PC-9 (cell line): Measurements from ENCODE around the gene HOXC13. TPM values are rescaled to one million over a fixed set of nuclear protein-coding genes. Genes with fewer than 3 reads are reported as not detected.

Source experiments
- BruUV-seq: library from RNA; stranded (reverse); fragments of 400-500 nt; replicated peaks from 2 replicates; lab custom pipeline; 2021; lab: Mats Ljungman, UMichigan
- CTCF ChIA-PET: fragments of 300-600 bp; sonication (Branson Sonifier 250); formaldehyde crosslinking; loops from one replicate; lab custom pipeline; 2022; ENCODE audit warnings: antibody characterized with exemption; lab: Charles Lee
- POLR2A ChIA-PET: fragments of 300-600 bp; sonication (Branson Sonifier 250); formaldehyde crosslinking; loops from one replicate; lab custom pipeline; 2022; ENCODE audit warnings: antibody characterized with exemption; ENCODE audit not compliant: unreplicated experiment; lab: Charles Lee
- DNase-seq, 2 experiments: peaks; one replicate each; pipeline versions ENCODE4 v3.0.0 to v3.0.0-alpha.2; 2015 to 2022; ENCODE audit warnings: mixed read lengths in 1 of 2
- H2AFZ ChIP-seq: fragments of 200-600 bp; sonication (generic); 2 replicates; pipeline ENCODE4 v1.8.1; 2017; ENCODE audit warnings: antibody characterized with exemption
- H3F3A ChIP-seq: fragments of 200-600 bp; sonication (generic); 2 replicates; pipeline ENCODE4 v1.8.1; 2017; ENCODE audit warnings: antibody characterized with exemption, mild to moderate bottlenecking, low read depth; ENCODE audit not compliant: insufficient read depth
- H3K27ac ChIP-seq: fragments of 200-600 bp; sonication (generic); 2 replicates; pipeline ENCODE4 v1.6.1; 2016; ENCODE audit warnings: mixed run types
- H3K27me3 ChIP-seq: fragments of 200-600 bp; sonication (generic); 2 replicates; pipeline ENCODE4 v1.6.1; 2016; ENCODE audit warnings: low read depth, mixed run types; ENCODE audit not compliant: insufficient read depth
- H3K36me3 ChIP-seq: fragments of 200-600 bp; sonication (generic); 2 replicates; pipeline ENCODE4 v1.6.1; 2016; ENCODE audit warnings: low read depth, mixed run types
- H3K4me1 ChIP-seq: fragments of 200-600 bp; sonication (generic); replicated peaks from 2 replicates; pipeline ENCODE4 v1.6.1; 2016; ENCODE audit warnings: mixed run types; ENCODE audit not compliant: insufficient read depth
- H3K4me2 ChIP-seq: fragments of 200-600 bp; sonication (generic); 2 replicates; pipeline ENCODE4 v1.6.1; 2017; ENCODE audit warnings: mixed run types
- H3K4me3 ChIP-seq: fragments of 200-600 bp; sonication (generic); 2 replicates; pipeline ENCODE4 v1.6.1; 2016; ENCODE audit warnings: mixed run types
- H3K79me2 ChIP-seq: fragments of 200-600 bp; sonication (generic); 2 replicates; pipeline ENCODE4 v1.6.1; 2017; ENCODE audit warnings: low read depth, mixed run types
- H3K9me2 ChIP-seq: fragments of 200-600 bp; sonication (generic); 2 replicates; pipeline ENCODE4 v1.8.1; 2017; ENCODE audit warnings: mild to moderate bottlenecking; ENCODE audit not compliant: insufficient read depth
- H3K9me3 ChIP-seq: fragments of 200-600 bp; sonication (generic); 2 replicates; pipeline ENCODE4 v1.8.1; 2016; ENCODE audit warnings: low read depth; ENCODE audit not compliant: insufficient read depth
- H4K20me1 ChIP-seq: fragments of 200-600 bp; sonication (generic); 2 replicates; pipeline ENCODE4 v1.8.1; 2017; ENCODE audit not compliant: insufficient read depth
- CTCF ChIP-seq: fragments of 200-600 bp; sonication (generic); conservative IDR thresholded peaks from 2 replicates; pipeline ENCODE4 v1.6.1; 2017; ENCODE audit warnings: mixed run types, antibody characterized with exemption, mild to moderate bottlenecking, moderate library complexity
- EZH2 ChIP-seq: fragments of 200-600 bp; sonication (generic); IDR thresholded peaks from 2 replicates; pipeline ENCODE4 v1.8.0; 2017; ENCODE audit warnings: antibody characterized with exemption, low read depth
- intact Hi-C: fragments of 100-400 bp; cut with micrococcal nuclease; formaldehyde crosslinking; loops from one replicate; pipeline ENCODE4 v1.10.0; 2022; ENCODE audit not compliant: unreplicated experiment
- total RNA-seq: library from RNA; stranded (reverse); gene quantifications from 2 replicates; pipeline ENCODE4 v1.2.3, GENCODE V29; 2021

HOXC13 gene
- total RNA-seq, 1 experiment from 2014 or later = 1.8 TPM

GRCh38 chr12:53929527-53929926, 9.1 kb upstream of the HOXC13 start:
- CTCF ChIA-PET = no interaction called here
- H3K9me2 ChIP-seq = no peaks in the 10 kb centered on the region
- no peaks in the 10 kb centered on the region for H3K4me1 ChIP-seq
- POLR2A ChIA-PET = no interaction called here
- no peaks in the 10 kb centered on the region for H3K36me3 ChIP-seq
- H3K4me3 ChIP-seq = no peak overlapping the region
- no TSS peak for BruUV-seq
- no peaks in the 10 kb centered on the region for H3K27me3 ChIP-seq
- no peak overlapping the region for H3K27ac ChIP-seq
- H4K20me1 ChIP-seq = no peaks in the 10 kb centered on the region
- no peak overlapping the region for H3K4me2 ChIP-seq
- intact Hi-C loops = no loop called here
- H3F3A ChIP-seq = no peaks in the 10 kb centered on the region
- no peak for DNase-seq
- no peaks in the 10 kb centered on the region for H3K9me3 ChIP-seq
- no peaks in the 10 kb centered on the region for H3K79me2 ChIP-seq
- H2AFZ ChIP-seq = no peak overlapping the region
- TF ChIP-seq EZH2 (no peak), CTCF (no peak)

GRCh38 chr12:53930591-53931255, 7.9 kb upstream of the HOXC13 start:
- CTCF ChIA-PET = no interaction called here
- BruUV-seq = no TSS peak
- Histone ChIP-seq H4K20me1 (no peaks in the 10 kb centered on the region), H3K4me2 (no peak overlapping the region), H3F3A (no peaks in the 10 kb centered on the region), H3K9me3 (no peaks in the 10 kb centered on the region), H3K27ac (no peak overlapping the region), H3K36me3 (no peaks in the 10 kb centered on the region), H3K4me1 (no peaks in the 10 kb centered on the region), H3K4me3 (no peak overlapping the region), H3K27me3 (no peaks in the 10 kb centered on the region), H3K9me2 (no peaks in the 10 kb centered on the region), H2AFZ (no peak overlapping the region), H3K79me2 (no peaks in the 10 kb centered on the region)
- intact Hi-C loops = no loop called here
- no peak for TF ChIP-seq CTCF
- no peak for TF ChIP-seq EZH2
- POLR2A ChIA-PET = no interaction called here
- no peak for DNase-seq

GRCh38 chr12:53931844-53932581, 6.6 kb upstream of the HOXC13 start:
- H2AFZ ChIP-seq = no peak overlapping the region
- no peak overlapping the region for H3K4me3 ChIP-seq
- H3K9me2 ChIP-seq = no peaks in the 10 kb centered on the region
- DNase-seq = no peak
- no TSS peak for BruUV-seq
- CTCF ChIA-PET = no interaction called here
- H3K27me3 ChIP-seq = no peaks in the 10 kb centered on the region
- H3K27ac ChIP-seq = no peak overlapping the region
- no peak overlapping the region for H3K4me2 ChIP-seq
- H3K79me2 ChIP-seq = no peaks in the 10 kb centered on the region
- no peaks in the 10 kb centered on the region for H3F3A ChIP-seq
- no peaks in the 10 kb centered on the region for H4K20me1 ChIP-seq
- H3K9me3 ChIP-seq = no peaks in the 10 kb centered on the region
- H3K4me1 ChIP-seq = no peaks in the 10 kb centered on the region
- intact Hi-C loops = no loop called here
- TF ChIP-seq CTCF = no peak
- TF ChIP-seq EZH2 = no peak
- POLR2A ChIA-PET = no interaction called here
- H3K36me3 ChIP-seq = no peaks in the 10 kb centered on the region
